ENCODE measurements around the gene PODXL2.

Gene PODXL2

DNA sequence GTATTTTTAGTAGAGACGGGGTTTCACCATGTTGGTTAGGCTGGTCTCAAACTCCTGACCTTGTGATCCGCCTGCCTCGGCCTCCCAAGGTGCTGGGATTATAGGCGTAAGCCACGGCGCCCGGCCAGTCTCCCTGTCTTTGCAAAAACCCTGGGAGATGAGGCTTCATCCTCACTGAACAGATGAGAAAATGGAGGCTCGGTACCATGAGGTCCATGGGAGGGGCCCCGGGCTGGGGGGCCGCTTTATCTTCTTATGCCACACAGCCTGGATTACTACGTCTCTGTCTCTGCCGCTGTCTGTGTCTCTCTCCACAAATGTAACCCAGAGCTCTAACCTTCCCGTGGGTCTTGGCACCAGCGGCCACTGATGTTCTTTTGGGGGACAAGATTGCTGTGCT is 82.9 kb downstream of the PODXL2 start:
- DNase-seq, result no peak

DNA sequence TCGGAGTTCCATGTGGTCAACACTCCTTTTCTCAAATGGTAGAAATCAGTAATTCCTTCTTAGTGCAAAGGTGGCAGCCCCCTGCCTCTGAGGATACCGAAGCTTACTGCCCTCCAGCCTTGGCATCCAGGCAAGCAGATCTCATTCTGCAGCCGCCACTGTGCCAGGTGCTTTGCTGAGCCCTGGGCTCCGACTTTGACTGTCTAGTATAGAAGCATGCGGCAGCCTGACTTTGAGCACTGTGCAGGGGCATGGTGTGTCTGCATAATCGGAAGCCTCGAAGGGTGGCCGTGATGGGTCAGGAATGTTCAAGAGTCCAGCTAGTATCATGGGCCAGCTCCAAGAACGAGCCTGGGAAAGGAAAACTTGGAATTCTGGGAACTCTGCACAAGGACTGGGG is 83.5 kb downstream of the PODXL2 start:
- DNase-seq, result no peak

DNA sequence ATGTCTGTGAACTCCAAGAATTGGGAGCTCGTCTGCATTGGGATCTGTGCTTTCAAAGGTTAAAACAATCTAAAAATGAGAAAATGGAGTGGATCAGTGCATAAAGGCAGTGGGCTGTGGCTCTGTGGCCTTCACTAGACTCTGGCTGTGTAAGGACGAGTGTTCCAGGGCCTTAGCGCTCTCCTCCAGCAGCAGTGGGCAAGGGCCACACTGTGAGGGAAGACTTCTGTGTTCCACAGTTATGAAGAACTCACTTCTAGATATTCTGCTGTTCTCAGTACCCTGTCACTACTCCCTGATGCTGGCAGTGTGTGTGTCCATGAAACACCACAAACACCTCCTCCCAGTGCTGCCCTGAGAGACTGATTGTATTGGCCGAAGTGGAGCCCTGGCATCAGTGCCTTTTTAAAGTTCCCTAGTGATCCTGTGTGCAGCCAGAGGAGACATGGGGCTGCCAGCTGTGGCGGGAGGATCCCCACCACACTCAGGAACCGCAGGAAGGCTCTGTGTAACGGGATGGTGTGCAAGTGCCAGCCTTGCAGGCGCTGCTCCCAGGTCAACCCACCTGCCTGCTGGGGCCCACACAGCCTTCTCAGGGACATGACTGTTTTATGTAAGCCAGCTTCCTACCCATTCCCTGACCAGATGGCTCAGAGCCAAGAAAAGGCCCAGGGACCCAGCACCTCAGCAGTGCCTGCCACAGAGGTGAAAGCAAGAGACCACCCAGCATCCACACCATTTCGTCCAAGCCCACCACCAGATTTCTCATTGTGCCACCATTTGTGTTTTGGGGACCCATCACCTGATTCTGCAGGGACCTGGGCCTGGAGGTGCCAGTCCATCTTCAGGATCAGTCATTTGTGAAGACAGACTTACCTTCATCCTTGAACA is 84.1 kb downstream of the PODXL2 start:
- no peak for DNase-seq

DNA sequence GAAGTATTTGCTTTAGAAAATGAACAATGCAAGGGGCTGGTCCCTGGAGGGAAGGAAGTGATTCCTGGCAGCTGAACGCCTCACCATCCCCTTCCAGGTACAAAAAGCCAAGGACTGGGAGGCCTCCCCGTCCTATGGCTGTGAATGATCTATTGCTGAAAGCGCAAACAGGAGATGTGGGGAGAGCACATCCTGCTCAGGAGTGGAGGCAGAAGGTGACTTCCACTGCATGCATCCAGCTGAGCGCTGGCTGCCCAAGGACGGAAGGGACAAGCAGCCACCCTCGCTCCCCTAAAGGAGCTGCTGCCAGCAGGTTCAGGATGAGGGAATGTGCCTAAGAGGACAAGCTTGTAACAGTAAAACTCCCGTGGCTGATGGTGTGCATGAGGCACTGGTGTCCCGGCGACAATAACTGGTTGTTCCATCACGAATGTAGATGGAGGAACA is 85.2 kb downstream of the PODXL2 start:
- no peak for DNase-seq

DNA sequence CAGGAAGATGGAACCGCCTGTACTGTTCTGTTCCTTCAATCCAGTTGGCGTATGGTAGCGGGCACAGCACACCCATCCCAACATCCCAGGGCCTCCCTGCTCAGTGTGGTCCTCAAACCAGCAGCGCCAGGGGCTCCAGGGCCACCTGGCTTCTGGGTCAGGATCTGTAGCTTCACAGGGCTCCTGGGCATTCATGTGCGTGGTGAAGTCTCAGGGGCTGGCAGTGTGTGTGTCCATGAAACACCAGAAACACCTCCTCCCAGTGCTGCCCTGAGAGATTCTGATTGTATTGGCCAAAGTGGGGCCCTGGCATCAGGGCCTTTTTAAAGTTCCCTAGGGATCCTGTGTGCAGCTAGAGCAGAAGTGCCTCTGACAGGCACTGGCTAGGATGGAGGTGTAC is 85.9 kb downstream of the PODXL2 start:
- no peak for DNase-seq

DNA sequence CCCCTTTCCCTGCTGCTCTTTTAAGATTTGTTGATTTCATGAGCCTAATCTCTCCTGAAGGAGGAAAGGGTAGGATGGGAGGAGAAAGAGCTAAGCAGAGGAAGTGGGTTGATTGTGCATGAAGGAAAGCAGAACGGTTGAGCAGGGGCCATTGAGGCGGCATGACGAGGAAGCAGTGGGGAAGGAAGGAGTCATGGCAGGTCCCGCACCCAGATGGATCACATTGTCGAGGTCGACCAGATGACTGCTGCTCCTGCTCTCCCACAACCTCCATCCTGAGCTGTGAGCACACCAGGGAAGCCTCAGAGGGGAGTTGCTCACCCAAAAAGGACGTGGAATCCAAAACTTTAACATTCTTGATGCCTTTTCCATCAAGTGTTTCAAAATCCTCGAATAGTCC is 86.5 kb downstream of the PODXL2 start:
- DNase-seq, result no peak

DNA sequence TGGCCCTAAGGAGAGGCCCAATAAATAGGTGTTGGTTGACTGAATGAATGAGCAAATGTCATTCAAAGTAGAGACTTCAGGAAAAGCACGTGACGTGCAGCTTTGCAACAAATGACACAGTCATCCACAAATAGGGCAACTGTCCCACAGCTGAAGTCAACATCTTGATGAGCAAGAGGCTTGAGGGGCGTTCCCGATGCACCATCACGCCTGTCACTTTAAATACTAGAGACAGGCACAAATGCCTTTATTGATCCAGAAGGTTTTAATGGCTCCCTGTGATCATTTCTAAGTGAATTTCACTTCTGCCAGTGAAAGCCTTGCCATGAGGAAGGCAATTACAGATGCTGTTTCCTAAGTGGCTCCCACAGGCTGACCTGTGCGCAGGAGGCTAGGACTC is 87.4 kb downstream of the PODXL2 start:
- DNase-seq, result no peak

DNA sequence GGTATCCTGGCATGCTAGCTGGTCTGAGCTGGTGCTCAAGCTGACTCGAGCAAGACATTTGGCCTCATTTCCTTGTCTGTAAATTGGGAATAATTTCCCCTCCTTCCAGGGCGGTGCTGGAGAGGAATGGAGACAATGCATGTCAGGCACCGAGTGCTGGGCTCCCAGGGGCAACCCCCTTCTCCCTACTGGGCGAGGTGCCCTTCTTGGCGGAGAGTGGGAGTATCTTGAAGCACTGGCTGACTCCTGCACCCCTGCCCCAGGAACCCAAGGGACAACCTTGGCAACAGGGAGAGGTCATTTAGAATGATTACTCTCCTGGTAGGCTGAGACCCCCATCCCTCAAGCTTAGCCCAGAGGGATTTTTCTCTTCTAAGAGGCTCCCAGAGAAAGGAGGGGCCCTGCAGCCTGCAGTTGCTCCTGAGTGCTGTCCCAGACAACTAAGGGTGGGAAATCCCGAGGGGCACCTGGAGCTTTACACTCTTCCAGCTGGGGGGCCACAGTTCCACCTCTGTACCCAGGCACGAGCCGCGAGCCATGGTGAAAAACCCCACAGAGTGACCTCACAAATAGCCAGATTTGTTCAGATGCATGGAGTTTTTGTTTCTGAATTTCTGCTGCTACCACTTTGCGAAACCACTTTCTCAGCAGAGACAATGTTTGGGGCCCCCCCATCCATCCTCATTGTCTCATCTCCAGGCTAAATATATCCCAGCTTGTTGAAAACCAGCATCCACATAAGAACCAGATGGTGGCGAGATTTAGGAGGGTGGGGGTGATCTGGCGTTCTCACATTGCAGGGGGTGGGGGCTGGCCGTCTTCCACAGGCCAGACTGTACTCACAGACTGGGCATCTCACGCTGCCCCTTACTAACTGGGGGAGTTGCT is 88.6 kb downstream of the PODXL2 start:
- DNase-seq, result no peak

DNA sequence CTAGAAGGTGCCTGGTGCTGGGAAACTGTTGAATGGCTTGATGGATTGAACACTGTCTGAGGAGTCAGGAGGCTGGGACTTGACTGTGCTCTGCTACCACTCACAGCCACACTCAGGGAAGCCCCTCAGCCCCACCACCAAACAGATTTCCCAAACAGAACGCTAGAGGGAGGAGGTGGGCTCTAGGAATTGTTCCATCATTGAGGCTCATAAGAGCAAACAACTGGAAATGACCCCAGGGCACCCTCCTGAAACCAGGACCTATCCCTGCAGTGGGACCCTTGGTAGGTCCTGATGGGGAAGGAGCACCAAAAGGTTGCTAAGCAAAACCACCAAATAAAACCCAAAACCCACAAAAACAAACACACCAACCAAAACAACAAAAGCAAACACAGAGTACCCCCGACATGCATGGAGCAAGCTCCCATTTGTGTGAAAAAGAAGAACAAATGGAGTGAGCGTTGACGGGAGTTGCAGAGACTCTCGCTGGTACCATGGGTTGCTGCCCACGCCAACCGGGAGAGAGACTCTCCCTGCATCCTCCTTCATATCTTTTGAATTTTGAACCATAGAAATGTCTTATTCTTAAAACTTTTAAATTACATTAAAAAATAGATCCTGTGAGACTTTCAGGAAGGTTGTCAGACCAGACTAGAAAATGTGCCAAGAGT is 89.4 kb downstream of the PODXL2 start:
- DNase-seq, result no peak

DNA sequence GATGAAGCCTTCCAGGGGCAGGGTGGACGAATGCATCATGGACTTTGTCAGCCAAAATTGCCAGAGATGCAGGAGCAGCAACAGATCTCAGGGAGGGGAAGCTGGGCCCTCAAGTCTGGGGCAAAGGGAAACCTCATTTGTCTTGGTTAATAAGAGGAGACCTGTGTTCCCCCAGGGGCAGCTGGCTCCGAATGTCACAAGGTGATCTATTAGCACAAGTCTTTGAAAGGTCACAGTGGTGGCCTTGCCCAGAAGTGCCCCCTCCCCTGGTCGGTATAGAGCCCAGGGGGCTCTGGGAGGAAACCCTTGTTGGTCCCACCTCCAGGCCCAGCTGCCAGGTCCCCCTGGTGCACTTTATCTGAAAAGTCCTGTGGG is 89.9 kb downstream of the PODXL2 start:
- DNase-seq, result no peak

DNA sequence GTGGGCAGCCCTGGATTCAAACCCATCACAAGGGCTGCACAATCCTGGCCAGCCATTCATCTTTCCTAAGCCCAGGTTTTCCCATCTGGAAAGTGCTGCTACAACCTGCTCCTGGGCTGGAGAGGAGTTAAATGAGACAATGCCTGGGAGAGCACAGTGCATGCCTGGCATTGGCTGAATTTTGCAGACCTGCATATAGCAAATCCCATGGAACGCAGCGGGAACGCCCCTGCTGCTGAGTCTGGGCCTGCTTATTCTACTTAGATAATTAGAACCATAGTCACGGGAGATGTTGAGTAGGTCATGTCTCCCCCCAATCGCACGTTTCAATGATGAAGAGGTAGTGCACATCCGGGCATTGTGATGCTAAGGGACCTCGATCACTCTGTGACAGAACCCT is 90.4 kb downstream of the PODXL2 start:
- no peak for DNase-seq

DNA sequence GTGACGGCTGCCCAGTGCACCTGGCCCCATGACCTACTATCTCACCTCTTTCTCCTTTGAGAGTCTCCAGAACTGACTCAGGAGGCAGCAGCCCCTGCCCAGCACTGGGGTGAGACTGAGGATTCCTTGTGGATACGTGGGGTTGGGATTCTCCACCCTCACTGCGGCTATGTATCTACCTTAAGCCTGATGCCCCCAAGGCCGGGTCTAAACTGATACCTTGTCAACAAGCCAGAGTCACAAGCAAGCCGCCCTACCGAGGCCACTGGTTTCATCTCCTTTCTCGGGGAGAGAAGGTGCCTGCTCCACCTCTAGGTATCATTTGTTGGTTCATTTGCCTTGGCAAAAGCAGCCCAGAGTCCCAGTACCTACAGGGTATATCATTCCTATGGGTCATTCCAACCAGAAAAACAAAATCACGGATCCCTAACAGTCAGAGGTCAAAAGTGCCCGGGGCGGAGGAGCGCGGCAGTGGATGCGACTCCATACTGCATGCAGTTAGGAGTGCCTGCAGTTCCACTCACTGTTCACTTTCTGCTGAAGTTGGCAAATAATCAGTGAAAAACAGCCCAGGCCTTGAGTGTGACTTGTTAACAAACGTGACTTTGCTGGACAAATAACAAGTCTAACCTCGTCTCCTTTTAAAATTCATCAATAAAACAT is 91.3 kb downstream of the PODXL2 start:
- DNase-seq, result no peak

DNA sequence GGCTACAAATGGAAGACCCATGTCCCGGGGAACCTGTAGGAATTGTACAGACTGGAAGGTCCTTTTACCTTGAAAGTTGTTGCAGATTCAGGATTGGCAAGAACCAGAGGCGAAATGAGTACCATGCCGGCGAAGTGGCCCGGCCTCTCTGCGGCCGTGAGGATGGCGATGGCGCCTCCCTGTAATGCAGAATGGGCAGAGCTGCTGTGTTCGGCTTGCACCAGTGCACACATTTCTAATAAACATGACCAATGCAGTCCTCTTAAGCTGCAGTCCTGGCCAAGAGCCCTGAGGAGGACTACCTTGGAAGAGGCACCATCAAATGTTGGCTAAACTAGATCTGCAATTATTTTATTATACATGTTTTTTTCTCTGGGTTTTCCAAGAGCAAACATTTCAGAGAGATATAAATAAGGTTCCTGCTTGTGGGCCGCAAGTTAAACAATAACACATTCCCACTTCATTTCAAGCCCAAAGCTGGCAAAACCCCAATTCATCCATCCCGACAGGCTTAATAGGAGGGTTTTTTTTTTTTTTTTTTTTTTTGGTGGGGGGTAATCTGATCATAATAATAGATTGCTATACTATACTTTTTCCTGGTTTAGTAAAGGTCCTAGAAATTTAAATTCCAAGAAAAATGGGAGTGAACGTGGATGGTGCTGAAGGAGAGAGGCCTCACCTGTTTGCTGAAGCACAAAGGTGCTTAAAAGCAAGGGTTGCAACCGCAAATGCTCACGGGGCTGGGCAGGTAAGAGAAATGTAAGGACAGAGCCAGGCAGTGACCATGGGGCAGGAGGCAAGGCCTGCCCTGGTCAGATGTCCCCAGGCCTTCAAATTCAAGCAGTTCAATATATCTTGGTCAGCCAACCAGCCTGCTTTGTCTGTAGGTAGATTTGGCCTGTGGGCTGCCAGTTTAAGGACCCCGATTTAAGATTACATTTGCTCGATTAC is 92.3 kb downstream of the PODXL2 start:
- no peak for DNase-seq

GRCh38 chr3:127722091-127722784 is 93.3 kb downstream of the PODXL2 start:
- no peak for DNase-seq

Measured in KG1 (cell line).